Neural cell (in vitro differentiated cells): ENCODE measurements around the gene PAX8. TPM values are rescaled to one million over a fixed set of nuclear protein-coding genes. Genes with fewer than 3 reads are reported as not detected.

Source experiments
- H2AFZ ChIP-seq: fragments of 200-600, 300-800 bp; sonication (generic), shearing (Covaris generic); 2 replicates; pipeline ENCODE4 v1.6.0; 2014; ENCODE audit warnings: low read depth, mild to moderate bottlenecking, antibody characterized with exemption, low read length, moderate library complexity
- H3F3A ChIP-seq: fragments of 200-600 bp; shearing (Covaris generic); 2 replicates; pipeline ENCODE4 v1.6.1; 2016; ENCODE audit warnings: mild to moderate bottlenecking, moderate library complexity, mixed read lengths, antibody characterized with exemption, low read length; ENCODE audit not compliant: insufficient read depth, poor library complexity, severe bottlenecking
- H3K27ac ChIP-seq: fragments of 200-600, 300-800 bp; sonication (generic), shearing (Covaris generic); 2 replicates; pipeline ENCODE4 v1.5.1; 2014; ENCODE audit warnings: mild to moderate bottlenecking, low read length, moderate library complexity
- H3K27me3 ChIP-seq: fragments of 300-800, 200-600 bp; sonication (generic), shearing (Covaris generic); 2 replicates; pipeline ENCODE4 v1.6.0; 2014; ENCODE audit warnings: mild to moderate bottlenecking, low read depth, low read length, moderate library complexity; ENCODE audit not compliant: insufficient read depth
- H3K36me3 ChIP-seq: fragments of 300-800, 200-600 bp; sonication (generic), shearing (Covaris generic); 2 replicates; pipeline ENCODE4 v1.5.1; 2014; ENCODE audit warnings: mild to moderate bottlenecking, antibody characterized with exemption, low read length, moderate library complexity; ENCODE audit not compliant: insufficient read depth
- H3K4me2 ChIP-seq: fragments of 300-800, 200-600 bp; sonication (generic), shearing (Covaris generic); 2 replicates; pipeline ENCODE4 v1.6.0; 2014; ENCODE audit warnings: mild to moderate bottlenecking, low read length
- H3K4me3 ChIP-seq: fragments of 300-800, 200-600 bp; sonication (generic), shearing (Covaris generic); 2 replicates; pipeline ENCODE4 v1.5.1; 2014; ENCODE audit warnings: mild to moderate bottlenecking, low read length, moderate library complexity
- H3K79me2 ChIP-seq: fragments of 200-600 bp; shearing (Covaris generic); replicated peaks from 2 replicates; pipeline ENCODE4 v1.6.0; 2014; ENCODE audit warnings: mild to moderate bottlenecking, low read length, moderate library complexity; ENCODE audit not compliant: insufficient read depth
- H3K9ac ChIP-seq: fragments of 300-800, 200-600 bp; sonication (generic), shearing (Covaris generic); 2 replicates; pipeline ENCODE4 v1.6.1; 2016; ENCODE audit warnings: mild to moderate bottlenecking, low read length, mixed read lengths
- H3K9me2 ChIP-seq: fragments of 200-600 bp; shearing (Covaris generic); 2 replicates; pipeline ENCODE4 v1.6.1; 2016; ENCODE audit warnings: mild to moderate bottlenecking, low read length, mixed read lengths; ENCODE audit not compliant: insufficient read depth
- H3K9me3 ChIP-seq: fragments of 200-600, 300-800 bp; sonication (generic), shearing (Covaris generic); 2 replicates; pipeline ENCODE4 v1.6.1; 2016; ENCODE audit warnings: mild to moderate bottlenecking, mixed run types, low read length, moderate library complexity, mixed read lengths
- H4K20me1 ChIP-seq: fragments of 200-600 bp; shearing (Covaris generic); 2 replicates; pipeline ENCODE4 v1.6.1; 2016; ENCODE audit warnings: mild to moderate bottlenecking, mixed run types; ENCODE audit not compliant: insufficient read depth
- EP300 ChIP-seq: fragments of 450-650 bp; conservative IDR thresholded peaks from 2 replicates; pipeline ENCODE4 v1.6.1; 2014; ENCODE audit warnings: antibody characterized with exemption, mild to moderate bottlenecking, moderate library complexity; ENCODE audit not compliant: poor library complexity, severe bottlenecking
- EZH2 ChIP-seq: fragments of 200-600, 300-800 bp; shearing (Covaris generic), sonication (generic); IDR thresholded peaks from 2 replicates; pipeline ENCODE4 v1.6.1; 2014; ENCODE audit warnings: antibody characterized with exemption, low read length, borderline replicate concordance, mild to moderate bottlenecking; ENCODE audit not compliant: insufficient read depth, poor library complexity, severe bottlenecking
- MXI1 ChIP-seq: fragments of 450-650 bp; conservative IDR thresholded peaks from 2 replicates; pipeline ENCODE4 v1.6.1; 2014; ENCODE audit warnings: antibody characterized with exemption, mild to moderate bottlenecking; ENCODE audit not compliant: poor library complexity, severe bottlenecking
- POLR2AphosphoS5 ChIP-seq: IDR thresholded peaks from 2 replicates; pipeline ENCODE4 v1.6.1; 2012
- RAD21 ChIP-seq: fragments of 450-650 bp; conservative IDR thresholded peaks from 2 replicates; pipeline ENCODE4 v1.6.1; 2014; ENCODE audit warnings: antibody characterized with exemption, mild to moderate bottlenecking, moderate library complexity
- SMC3 ChIP-seq: fragments of 450-650 bp; conservative IDR thresholded peaks from 2 replicates; pipeline ENCODE4 v1.6.1; 2014; ENCODE audit warnings: antibody characterized with exemption, mild to moderate bottlenecking, moderate library complexity; ENCODE audit not compliant: poor library complexity
- TAF1 ChIP-seq: IDR thresholded peaks from 2 replicates; pipeline ENCODE4 v1.6.1; 2012; ENCODE audit warnings: low read depth
- polyA plus RNA-seq: library from polyadenylated mRNA; depleted of rRNA; stranded (reverse); fragments of >200 nt; gene quantifications from 2 replicates; pipeline ENCODE4 v1.2.3, GENCODE V29; 2014
- TF ChIP-seq, protein P1 (sequence below): IDR thresholded peaks from 2 replicates; pipeline ENCODE4 v1.6.1; 2012; ENCODE audit warnings: borderline replicate concordance
- TF ChIP-seq, protein P2 (sequence below): fragments of 450-650 bp; IDR thresholded peaks from 2 replicates; pipeline ENCODE4 v1.5.1; 2014; ENCODE audit warnings: antibody characterized with exemption, mild to moderate bottlenecking, moderate library complexity; ENCODE audit not compliant: poor library complexity, severe bottlenecking

Gene PAX8
- polyA plus RNA-seq, 1 donor from 2014 or later: not detected

DNA sequence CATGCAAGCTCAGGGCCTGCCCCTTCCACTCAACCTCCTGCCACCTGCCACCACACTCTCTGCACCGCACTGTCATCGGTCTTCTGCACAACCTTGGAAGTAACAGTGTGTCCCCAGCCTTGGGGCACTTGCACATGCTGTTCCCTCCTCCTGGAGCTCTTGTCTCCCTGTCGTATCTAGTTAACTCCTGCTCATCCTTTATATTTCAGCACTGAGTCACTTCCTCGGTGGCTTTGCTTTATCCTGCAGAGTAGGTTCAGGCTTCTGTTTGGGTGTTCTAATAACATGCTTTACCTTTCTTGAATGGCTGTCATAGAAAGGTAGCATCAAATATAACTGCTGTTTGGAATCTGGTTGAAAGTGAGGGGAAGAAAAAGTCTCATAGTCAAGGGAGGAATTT, 25.3 kb downstream of the PAX8 start:
- Histone ChIP-seq H3K9ac (no peak overlapping the region), H3K79me2 (no peaks in the 10 kb centered on the region), H3K4me3 (no peak overlapping the region), H3F3A (no peaks in the 10 kb centered on the region), H4K20me1 (no peaks in the 10 kb centered on the region), H3K9me2 (no peaks in the 10 kb centered on the region), H3K4me2 (no peak overlapping the region), H3K27me3 (no peaks in the 10 kb centered on the region), H3K27ac (no peak overlapping the region), H3K36me3 (no peaks in the 10 kb centered on the region), H2AFZ (no peak overlapping the region), H3K9me3 (no peaks in the 10 kb centered on the region)
- TF ChIP-seq MXI1: no peak

DNA sequence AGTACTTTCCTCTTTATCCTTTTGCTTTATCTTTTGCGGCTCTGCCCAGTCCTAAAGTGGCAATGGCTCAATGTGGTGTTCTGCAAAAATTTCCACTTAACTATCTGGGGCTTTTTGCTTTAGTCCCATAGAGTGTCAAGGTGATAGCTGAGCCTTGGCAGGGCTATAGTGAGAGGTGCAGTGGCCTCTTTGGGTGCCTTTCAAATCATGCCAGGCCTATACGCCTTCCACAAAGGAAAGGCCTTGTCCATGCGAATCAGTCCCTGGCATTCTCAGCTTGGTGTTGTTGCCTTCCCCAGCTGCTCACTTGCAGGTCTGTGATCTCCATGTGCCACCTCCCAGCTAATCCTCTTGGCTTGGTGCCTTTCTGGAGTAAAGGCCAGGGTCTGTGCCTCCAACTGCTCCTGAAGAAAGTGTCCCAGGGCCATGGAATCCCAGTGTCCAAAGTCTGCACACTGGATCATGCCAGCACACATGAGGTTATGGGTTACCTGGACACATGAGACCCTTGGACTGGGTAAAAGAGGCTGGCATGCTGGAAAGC, 26.6 kb downstream of the PAX8 start:
- H3K4me2 ChIP-seq: no peak overlapping the region
- no peaks in the 10 kb centered on the region for H3K36me3 ChIP-seq
- H3K27me3 ChIP-seq: no peaks in the 10 kb centered on the region
- H3K9ac ChIP-seq: no peak overlapping the region
- H4K20me1 ChIP-seq: no peaks in the 10 kb centered on the region
- H3K27ac ChIP-seq: no peak overlapping the region
- no peaks in the 10 kb centered on the region for H3K9me2 ChIP-seq
- H3K79me2 ChIP-seq: no peaks in the 10 kb centered on the region
- TF ChIP-seq, protein P1, sequence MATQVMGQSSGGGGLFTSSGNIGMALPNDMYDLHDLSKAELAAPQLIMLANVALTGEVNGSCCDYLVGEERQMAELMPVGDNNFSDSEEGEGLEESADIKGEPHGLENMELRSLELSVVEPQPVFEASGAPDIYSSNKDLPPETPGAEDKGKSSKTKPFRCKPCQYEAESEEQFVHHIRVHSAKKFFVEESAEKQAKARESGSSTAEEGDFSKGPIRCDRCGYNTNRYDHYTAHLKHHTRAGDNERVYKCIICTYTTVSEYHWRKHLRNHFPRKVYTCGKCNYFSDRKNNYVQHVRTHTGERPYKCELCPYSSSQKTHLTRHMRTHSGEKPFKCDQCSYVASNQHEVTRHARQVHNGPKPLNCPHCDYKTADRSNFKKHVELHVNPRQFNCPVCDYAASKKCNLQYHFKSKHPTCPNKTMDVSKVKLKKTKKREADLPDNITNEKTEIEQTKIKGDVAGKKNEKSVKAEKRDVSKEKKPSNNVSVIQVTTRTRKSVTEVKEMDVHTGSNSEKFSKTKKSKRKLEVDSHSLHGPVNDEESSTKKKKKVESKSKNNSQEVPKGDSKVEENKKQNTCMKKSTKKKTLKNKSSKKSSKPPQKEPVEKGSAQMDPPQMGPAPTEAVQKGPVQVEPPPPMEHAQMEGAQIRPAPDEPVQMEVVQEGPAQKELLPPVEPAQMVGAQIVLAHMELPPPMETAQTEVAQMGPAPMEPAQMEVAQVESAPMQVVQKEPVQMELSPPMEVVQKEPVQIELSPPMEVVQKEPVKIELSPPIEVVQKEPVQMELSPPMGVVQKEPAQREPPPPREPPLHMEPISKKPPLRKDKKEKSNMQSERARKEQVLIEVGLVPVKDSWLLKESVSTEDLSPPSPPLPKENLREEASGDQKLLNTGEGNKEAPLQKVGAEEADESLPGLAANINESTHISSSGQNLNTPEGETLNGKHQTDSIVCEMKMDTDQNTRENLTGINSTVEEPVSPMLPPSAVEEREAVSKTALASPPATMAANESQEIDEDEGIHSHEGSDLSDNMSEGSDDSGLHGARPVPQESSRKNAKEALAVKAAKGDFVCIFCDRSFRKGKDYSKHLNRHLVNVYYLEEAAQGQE: no peak
- no peak for TF ChIP-seq POLR2AphosphoS5
- no peak for TF ChIP-seq RAD21
- no peak for TF ChIP-seq MXI1
- TF ChIP-seq, protein P2, sequence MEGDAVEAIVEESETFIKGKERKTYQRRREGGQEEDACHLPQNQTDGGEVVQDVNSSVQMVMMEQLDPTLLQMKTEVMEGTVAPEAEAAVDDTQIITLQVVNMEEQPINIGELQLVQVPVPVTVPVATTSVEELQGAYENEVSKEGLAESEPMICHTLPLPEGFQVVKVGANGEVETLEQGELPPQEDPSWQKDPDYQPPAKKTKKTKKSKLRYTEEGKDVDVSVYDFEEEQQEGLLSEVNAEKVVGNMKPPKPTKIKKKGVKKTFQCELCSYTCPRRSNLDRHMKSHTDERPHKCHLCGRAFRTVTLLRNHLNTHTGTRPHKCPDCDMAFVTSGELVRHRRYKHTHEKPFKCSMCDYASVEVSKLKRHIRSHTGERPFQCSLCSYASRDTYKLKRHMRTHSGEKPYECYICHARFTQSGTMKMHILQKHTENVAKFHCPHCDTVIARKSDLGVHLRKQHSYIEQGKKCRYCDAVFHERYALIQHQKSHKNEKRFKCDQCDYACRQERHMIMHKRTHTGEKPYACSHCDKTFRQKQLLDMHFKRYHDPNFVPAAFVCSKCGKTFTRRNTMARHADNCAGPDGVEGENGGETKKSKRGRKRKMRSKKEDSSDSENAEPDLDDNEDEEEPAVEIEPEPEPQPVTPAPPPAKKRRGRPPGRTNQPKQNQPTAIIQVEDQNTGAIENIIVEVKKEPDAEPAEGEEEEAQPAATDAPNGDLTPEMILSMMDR: no peak
- no peak for TF ChIP-seq TAF1
- TF ChIP-seq EP300: no peak
- no peak for TF ChIP-seq EZH2
- TF ChIP-seq SMC3: no peak
- no peaks in the 10 kb centered on the region for H3F3A ChIP-seq
- no peak overlapping the region for H2AFZ ChIP-seq
- H3K4me3 ChIP-seq: no peak overlapping the region
- H3K9me3 ChIP-seq: no peaks in the 10 kb centered on the region

DNA sequence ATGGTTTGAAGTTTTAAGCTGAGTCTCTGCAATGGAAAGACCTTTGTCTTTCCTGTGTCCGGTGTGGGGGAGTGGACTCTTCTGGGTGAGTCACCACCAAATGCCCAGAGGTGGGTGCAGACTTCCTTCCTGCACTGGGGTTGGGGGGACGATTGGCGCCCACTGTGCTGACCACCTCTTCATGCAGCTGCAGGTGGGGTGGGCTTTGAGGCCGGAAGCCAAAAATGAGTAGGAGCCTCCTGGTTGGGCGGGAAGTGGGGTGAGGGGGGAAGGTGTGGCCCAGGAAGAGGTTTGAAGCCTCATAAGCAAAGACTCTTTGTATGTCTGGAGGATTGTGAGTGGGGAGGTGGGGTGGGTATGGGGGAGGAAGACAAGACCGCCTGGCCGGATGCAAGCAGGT, 27.6 kb downstream of the PAX8 start:
- H3K9me3 ChIP-seq: no peaks in the 10 kb centered on the region
- H3K27ac ChIP-seq: no peak overlapping the region
- no peaks in the 10 kb centered on the region for H3F3A ChIP-seq
- H3K9me2 ChIP-seq: no peaks in the 10 kb centered on the region
- no peak overlapping the region for H3K9ac ChIP-seq
- H3K36me3 ChIP-seq: no peaks in the 10 kb centered on the region
- no peak for TF ChIP-seq RAD21
- no peak for TF ChIP-seq POLR2AphosphoS5
- H3K79me2 ChIP-seq: no peaks in the 10 kb centered on the region
- H3K4me3 ChIP-seq: no peak overlapping the region
- no peak overlapping the region for H3K4me2 ChIP-seq
- no peak overlapping the region for H2AFZ ChIP-seq
- no peaks in the 10 kb centered on the region for H3K27me3 ChIP-seq
- no peaks in the 10 kb centered on the region for H4K20me1 ChIP-seq
